ENCODE results near the gene KDM4B. TPM values are rescaled to one million over a fixed set of nuclear protein-coding genes. Genes with fewer than 3 reads are reported as not detected.

The KDM4B gene
- total RNA-seq, 1 donor from 2014 or later = 13.7 TPM

- DNase-seq (ENCODE audit: low read depth, low spot score) = no peak
Observed at GRCh38 chr19:4984438-4984990, 15.6 kb downstream of the KDM4B start.

GRCh38 chr19:4985551-4985991 is 16.7 kb downstream of the KDM4B start:
- DNase-seq (ENCODE audit: low read depth, low spot score) = no peak

- no peak for DNase-seq (ENCODE audit: low read depth, low spot score)
Observed at GRCh38 chr19:4986056-4986455, 17.1 kb downstream of the KDM4B start.

GRCh38 chr19:4986471-4986891 is 17.6 kb downstream of the KDM4B start:
- no peak for DNase-seq (ENCODE audit: low read depth, low spot score)

- no peak for DNase-seq (ENCODE audit: low read depth, low spot score)
Observed at GRCh38 chr19:4987256-4987655, 18.3 kb downstream of the KDM4B start.

- no peak for DNase-seq (ENCODE audit: low read depth, low spot score)
Observed at GRCh38 chr19:4987692-4988370, 18.9 kb downstream of the KDM4B start.

GRCh38 chr19:4988770-4989251 is 19.9 kb downstream of the KDM4B start:
- no peak for DNase-seq (ENCODE audit: low read depth, low spot score)

GRCh38 chr19:4990306-4990705 is 21.4 kb downstream of the KDM4B start:
- DNase-seq (ENCODE audit: low read depth, low spot score) = no peak

- DNase-seq (ENCODE audit: low read depth, low spot score) = no peak
Observed at GRCh38 chr19:4991538-4991937, 22.6 kb downstream of the KDM4B start.

GRCh38 chr19:4991996-4992698 is 23.2 kb downstream of the KDM4B start:
- DNase-seq (ENCODE audit: low read depth, low spot score) = no peak

GRCh38 chr19:4993683-4994082 is 24.8 kb downstream of the KDM4B start:
- DNase-seq (ENCODE audit: low read depth, low spot score) = no peak

GRCh38 chr19:4996701-4997100 is 27.8 kb downstream of the KDM4B start:
- no peak for DNase-seq (ENCODE audit: low read depth, low spot score)

GRCh38 chr19:4997297-4997696 is 28.4 kb downstream of the KDM4B start:
- no peak for DNase-seq (ENCODE audit: low read depth, low spot score)

GRCh38 chr19:5000120-5000611 is 31.3 kb downstream of the KDM4B start:
- DNase-seq (ENCODE audit: low read depth, low spot score) = no peak

- DNase-seq (ENCODE audit: low read depth, low spot score) = no peak
Observed at GRCh38 chr19:5001615-5002014, 32.7 kb downstream of the KDM4B start.

- DNase-seq (ENCODE audit: low read depth, low spot score) = no peak
Observed at GRCh38 chr19:5002143-5002542, 33.2 kb downstream of the KDM4B start.

- no peak for DNase-seq (ENCODE audit: low read depth, low spot score)
Observed at GRCh38 chr19:5003781-5004180, 34.9 kb downstream of the KDM4B start.

GRCh38 chr19:5005096-5005495 is 36.2 kb downstream of the KDM4B start:
- DNase-seq (ENCODE audit: low read depth, low spot score) = no peak

- no peak for DNase-seq (ENCODE audit: low read depth, low spot score)
Observed at GRCh38 chr19:5006201-5006600, 37.3 kb downstream of the KDM4B start.

- DNase-seq (ENCODE audit: low read depth, low spot score) = no peak
Observed at GRCh38 chr19:5006821-5007220, 37.9 kb downstream of the KDM4B start.

- no peak for DNase-seq (ENCODE audit: low read depth, low spot score)
Observed at GRCh38 chr19:5011476-5012238, 42.7 kb downstream of the KDM4B start.
